IMR-90 (cell line): ENCODE measurements around the gene CALHM3.

Experiments used
- CEBPB ChIP-seq: IDR thresholded peaks from 2 replicates; pipeline ENCODE4 v1.6.1; 2012; ENCODE audit warnings: low read depth, low read length, improper control_type of control experiment
- CTCF ChIP-seq: conservative IDR thresholded peaks from 2 replicates; pipeline ENCODE4 v1.5.1; 2012; ENCODE audit warnings: mild to moderate bottlenecking, low read depth, low read length, improper control_type of control experiment
- MAZ ChIP-seq: IDR thresholded peaks from 2 replicates; pipeline ENCODE4 v1.6.1; 2012; ENCODE audit warnings: low read depth, mild to moderate bottlenecking, low read length, improper control_type of control experiment, moderate library complexity, borderline replicate concordance
- MXI1 ChIP-seq: IDR thresholded peaks from 2 replicates; pipeline ENCODE4 v1.6.1; 2012; ENCODE audit warnings: low read depth, mild to moderate bottlenecking, low read length, moderate library complexity, borderline replicate concordance
- POLR2A ChIP-seq: IDR thresholded peaks from 2 replicates; pipeline ENCODE4 v1.6.1; 2012; ENCODE audit warnings: mild to moderate bottlenecking, low read depth, low read length
- RCOR1 ChIP-seq: IDR thresholded peaks from 2 replicates; pipeline ENCODE4 v1.6.1; 2012; ENCODE audit warnings: mild to moderate bottlenecking, low read length, improper control_type of control experiment; ENCODE audit not compliant: insufficient replicate concordance
- RFX5 ChIP-seq: IDR thresholded peaks from 2 replicates; pipeline ENCODE4 v1.8.0; 2012; ENCODE audit warnings: low read depth, mild to moderate bottlenecking, low read length, moderate library complexity
- USF2 ChIP-seq: fragments of 150-350 bp; IDR thresholded peaks from 2 replicates; pipeline ENCODE4 v1.6.1; 2017; ENCODE audit warnings: mild to moderate bottlenecking, antibody characterized with exemption, low read length, low read depth

- no peak for TF ChIP-seq CTCF
- TF ChIP-seq RFX5: no peak
- TF ChIP-seq MAZ: no peak
- TF ChIP-seq USF2: no peak
- TF ChIP-seq POLR2A: no peak
- no peak for TF ChIP-seq CEBPB
- TF ChIP-seq MXI1: no peak
- TF ChIP-seq RCOR1: no peak
These were observed 19.4 kb downstream of the CALHM3 start for GRCh38 chr10:103459615-103460014.
